ENCODE results near the gene VIL1.

Gene VIL1

GRCh38 chr2:218406209-218406948 is 12.5 kb upstream of the VIL1 start:
- H3K4me1 ChIP-seq (ENCODE audit: control insufficient read depth, insufficient read depth, low read length), result peaks cover 7% of the 10 kb centered on the region; the same call in 1 of the 2 replicates
- POLR2A ChIA-PET, result interaction anchor here (0.6 to 1.6 kb wide), 4 partner anchors 13 to 253 kb away, joined by 3 to 7 read pairs (median 4); partner anchors contain the start of genes BCS1L and ZNF142
- peaks cover 0 to 40% of the 10 kb centered on the region in 2 experiments; a peak in 1 of 3 replicates for H3K36me3 ChIP-seq (ENCODE audit: control insufficient read depth in 2 of 2, insufficient read depth in 1 of 2, low read length in 2 of 2)
- no peaks in the 10 kb centered on the region for H3K9me3 ChIP-seq (ENCODE audit: control insufficient read depth, insufficient read depth, low read depth, low read length)
- CTCF ChIA-PET, result interaction anchor here (0.6 to 1.3 kb wide), 6 partner anchors 9 to 291 kb away, joined by 3 to 4 read pairs (median 3); no protein-coding TSS in a partner anchor
- H3K4me3 ChIP-seq (ENCODE audit: low read depth, low read length), result peak overlapping the region; percentile 38
- peak overlapping the region; percentile 72 for H3K27ac ChIP-seq (ENCODE audit: extremely low read depth, low read depth, low read length)
- TF ChIP-seq TRIM28 (IDR thresholded peaks at IDR 0.05; ENCODE audit: borderline replicate concordance, low read length) (no peak), ZBTB8A (tag by site-specific recombination; IDR thresholded peaks at IDR 0.05) (peak; percentile 63), ZBTB20 (tag by site-specific recombination; IDR thresholded peaks at IDR 0.05) (no peak), ZNF660 (tag by site-specific recombination; IDR thresholded peaks at IDR 0.05) (no peak), SP2 (tag by site-specific recombination; IDR thresholded peaks at IDR 0.05) (peak; percentile 40), FEZF1 (tag by site-specific recombination; IDR thresholded peaks at IDR 0.05) (no peak), ZBTB10 (tag by site-specific recombination; IDR thresholded peaks at IDR 0.05) (peak; percentile 94), KLF10 (tag by site-specific recombination; IDR thresholded peaks at IDR 0.05) (peak; percentile 60; the same call in 1 of the 2 replicates), ZNF670 (tag by site-specific recombination; IDR thresholded peaks at IDR 0.05; ENCODE audit: low read depth) (no peak), SALL2 (tag by site-specific recombination; IDR thresholded peaks at IDR 0.05; ENCODE audit: borderline replicate concordance) (no peak), GLIS2 (tag by site-specific recombination; IDR thresholded peaks at IDR 0.05) (peak; percentile 77), SP7 (tag by site-specific recombination; IDR thresholded peaks at IDR 0.05) (peak; percentile 43; the same call in 1 of the 2 replicates), ZNF76 (tag by site-specific recombination; IDR thresholded peaks at IDR 0.05; ENCODE audit: borderline replicate concordance, low read depth) (peak; percentile 30; the same call in 1 of the 2 replicates), HOXD13 (CRISPR knock-in tag; IDR thresholded peaks at IDR 0.05; ENCODE audit: borderline replicate concordance) (no peak), ZFP69B (tag by site-specific recombination; IDR thresholded peaks at IDR 0.05) (peak; percentile 100), ZSCAN4 (tag by site-specific recombination; IDR thresholded peaks at IDR 0.05) (no peak), ZNF140 (tag by site-specific recombination; IDR thresholded peaks at IDR 0.05) (no peak), ZNF501 (tag by site-specific recombination; IDR thresholded peaks at IDR 0.05) (0 out of 2 replicates have a peak, but pooled peaks have one; percentile 27), ZNF341 (tag by site-specific recombination; IDR thresholded peaks at IDR 0.05; ENCODE audit: low read depth) (no peak), KLF8 (tag by site-specific recombination; IDR thresholded peaks at IDR 0.05) (peak; percentile 61; the same call in 1 of the 2 replicates), ZNF555 (tag by site-specific recombination; conservative IDR thresholded peaks at IDR 0.05) (no peak), ZIC2 (tag by site-specific recombination; IDR thresholded peaks at IDR 0.05) (peak; percentile 45), ZNF366 (tag by site-specific recombination; conservative IDR thresholded peaks at IDR 0.05) (no peak), ZNF544 (tag by site-specific recombination; IDR thresholded peaks at IDR 0.05) (no peak), ZBTB7A (tag by site-specific recombination; IDR thresholded peaks at IDR 0.05; ENCODE audit: low read depth) (0 out of 2 replicates have a peak, but pooled peaks have one; percentile 29), GLI4 (tag by site-specific recombination; IDR thresholded peaks at IDR 0.05) (no peak)
- TF ChIP-seq, protein P1, sequence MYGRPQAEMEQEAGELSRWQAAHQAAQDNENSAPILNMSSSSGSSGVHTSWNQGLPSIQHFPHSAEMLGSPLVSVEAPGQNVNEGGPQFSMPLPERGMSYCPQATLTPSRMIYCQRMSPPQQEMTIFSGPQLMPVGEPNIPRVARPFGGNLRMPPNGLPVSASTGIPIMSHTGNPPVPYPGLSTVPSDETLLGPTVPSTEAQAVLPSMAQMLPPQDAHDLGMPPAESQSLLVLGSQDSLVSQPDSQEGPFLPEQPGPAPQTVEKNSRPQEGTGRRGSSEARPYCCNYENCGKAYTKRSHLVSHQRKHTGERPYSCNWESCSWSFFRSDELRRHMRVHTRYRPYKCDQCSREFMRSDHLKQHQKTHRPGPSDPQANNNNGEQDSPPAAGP (tag by site-specific recombination; IDR thresholded peaks at IDR 0.05), result 0 out of 2 replicates have a peak, but pooled peaks have one; percentile 22
- TF ChIP-seq, protein P2, sequence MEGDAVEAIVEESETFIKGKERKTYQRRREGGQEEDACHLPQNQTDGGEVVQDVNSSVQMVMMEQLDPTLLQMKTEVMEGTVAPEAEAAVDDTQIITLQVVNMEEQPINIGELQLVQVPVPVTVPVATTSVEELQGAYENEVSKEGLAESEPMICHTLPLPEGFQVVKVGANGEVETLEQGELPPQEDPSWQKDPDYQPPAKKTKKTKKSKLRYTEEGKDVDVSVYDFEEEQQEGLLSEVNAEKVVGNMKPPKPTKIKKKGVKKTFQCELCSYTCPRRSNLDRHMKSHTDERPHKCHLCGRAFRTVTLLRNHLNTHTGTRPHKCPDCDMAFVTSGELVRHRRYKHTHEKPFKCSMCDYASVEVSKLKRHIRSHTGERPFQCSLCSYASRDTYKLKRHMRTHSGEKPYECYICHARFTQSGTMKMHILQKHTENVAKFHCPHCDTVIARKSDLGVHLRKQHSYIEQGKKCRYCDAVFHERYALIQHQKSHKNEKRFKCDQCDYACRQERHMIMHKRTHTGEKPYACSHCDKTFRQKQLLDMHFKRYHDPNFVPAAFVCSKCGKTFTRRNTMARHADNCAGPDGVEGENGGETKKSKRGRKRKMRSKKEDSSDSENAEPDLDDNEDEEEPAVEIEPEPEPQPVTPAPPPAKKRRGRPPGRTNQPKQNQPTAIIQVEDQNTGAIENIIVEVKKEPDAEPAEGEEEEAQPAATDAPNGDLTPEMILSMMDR (tag by site-specific recombination; IDR thresholded peaks at IDR 0.05), result peak; percentile 94
- TF ChIP-seq, protein P3, sequence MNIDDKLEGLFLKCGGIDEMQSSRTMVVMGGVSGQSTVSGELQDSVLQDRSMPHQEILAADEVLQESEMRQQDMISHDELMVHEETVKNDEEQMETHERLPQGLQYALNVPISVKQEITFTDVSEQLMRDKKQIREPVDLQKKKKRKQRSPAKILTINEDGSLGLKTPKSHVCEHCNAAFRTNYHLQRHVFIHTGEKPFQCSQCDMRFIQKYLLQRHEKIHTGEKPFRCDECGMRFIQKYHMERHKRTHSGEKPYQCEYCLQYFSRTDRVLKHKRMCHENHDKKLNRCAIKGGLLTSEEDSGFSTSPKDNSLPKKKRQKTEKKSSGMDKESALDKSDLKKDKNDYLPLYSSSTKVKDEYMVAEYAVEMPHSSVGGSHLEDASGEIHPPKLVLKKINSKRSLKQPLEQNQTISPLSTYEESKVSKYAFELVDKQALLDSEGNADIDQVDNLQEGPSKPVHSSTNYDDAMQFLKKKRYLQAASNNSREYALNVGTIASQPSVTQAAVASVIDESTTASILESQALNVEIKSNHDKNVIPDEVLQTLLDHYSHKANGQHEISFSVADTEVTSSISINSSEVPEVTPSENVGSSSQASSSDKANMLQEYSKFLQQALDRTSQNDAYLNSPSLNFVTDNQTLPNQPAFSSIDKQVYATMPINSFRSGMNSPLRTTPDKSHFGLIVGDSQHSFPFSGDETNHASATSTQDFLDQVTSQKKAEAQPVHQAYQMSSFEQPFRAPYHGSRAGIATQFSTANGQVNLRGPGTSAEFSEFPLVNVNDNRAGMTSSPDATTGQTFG (tag by site-specific recombination; IDR thresholded peaks at IDR 0.05; ENCODE audit: borderline replicate concordance), result no peak
